Glomerular endothelial cell (primary cell): ENCODE data around the gene DAB1. TPM values are rescaled to one million over a fixed set of nuclear protein-coding genes. Genes with fewer than 3 reads are reported as not detected.

ENCODE experiments used
- DNase-seq: peaks from one replicate; pipeline ENCODE4 v3.0.0-alpha.2; 2011; ENCODE audit warnings: low read depth, low spot score; ENCODE audit errors: extremely low read depth
- total RNA-seq: library from RNA; depleted of rRNA; stranded (reverse); fragments of >200 nt; gene quantifications from 2 replicates; pipeline ENCODE4 v1.2.3, GENCODE V29; 2015

Gene DAB1
- total RNA-seq, 1 donor from 2014 or later, result 0.18 TPM

DNA sequence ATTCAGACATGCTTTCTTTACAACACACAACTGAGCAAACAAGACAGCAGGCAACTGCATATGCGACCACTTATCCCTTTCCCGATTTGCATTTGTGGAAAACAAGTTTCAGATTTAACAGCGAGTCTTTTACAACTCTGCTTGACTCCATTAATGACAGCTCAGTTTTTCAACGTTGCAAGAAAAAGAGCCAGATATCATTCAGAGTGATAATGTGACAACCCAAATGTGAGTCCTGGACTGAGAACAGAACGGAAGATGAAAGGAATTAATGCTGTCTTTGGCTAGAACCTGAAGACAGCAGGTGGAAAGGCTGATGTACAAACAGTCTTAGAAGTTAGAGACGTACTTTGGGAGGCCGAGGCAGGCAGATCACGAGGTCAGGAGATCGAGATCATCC is 375.0 kb downstream of the DAB1 start:
- no peak for DNase-seq

DNA sequence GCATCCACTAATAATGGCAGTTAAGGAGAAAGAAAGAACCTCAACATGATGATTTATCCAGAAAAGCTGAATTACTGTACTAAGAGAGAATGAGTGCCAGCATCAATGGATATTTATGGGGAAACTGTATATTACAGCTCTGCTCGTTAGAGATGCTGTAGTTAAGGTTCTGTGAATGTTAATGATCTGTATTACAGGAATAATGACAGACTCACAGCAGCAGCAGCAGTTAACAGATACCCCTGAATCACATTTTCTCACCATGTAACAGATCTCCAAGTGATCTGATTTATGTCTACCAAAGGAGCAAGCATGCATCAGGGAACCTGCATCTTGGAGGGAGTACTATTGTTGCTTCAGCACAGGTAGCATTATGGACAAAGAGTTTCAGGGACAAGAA is 377.4 kb downstream of the DAB1 start:
- no peak for DNase-seq

GRCh38 chr1:57041901-57042300 is 382.0 kb downstream of the DAB1 start:
- no peak for DNase-seq

- no peak for DNase-seq
Observed at GRCh38 chr1:57040811-57041210, 383.0 kb downstream of the DAB1 start.

- no peak for DNase-seq
Observed at GRCh38 chr1:57036641-57037579, 386.9 kb downstream of the DAB1 start.

- DNase-seq, result no peak
Observed at GRCh38 chr1:57034713-57035112, 389.1 kb downstream of the DAB1 start.

DNA sequence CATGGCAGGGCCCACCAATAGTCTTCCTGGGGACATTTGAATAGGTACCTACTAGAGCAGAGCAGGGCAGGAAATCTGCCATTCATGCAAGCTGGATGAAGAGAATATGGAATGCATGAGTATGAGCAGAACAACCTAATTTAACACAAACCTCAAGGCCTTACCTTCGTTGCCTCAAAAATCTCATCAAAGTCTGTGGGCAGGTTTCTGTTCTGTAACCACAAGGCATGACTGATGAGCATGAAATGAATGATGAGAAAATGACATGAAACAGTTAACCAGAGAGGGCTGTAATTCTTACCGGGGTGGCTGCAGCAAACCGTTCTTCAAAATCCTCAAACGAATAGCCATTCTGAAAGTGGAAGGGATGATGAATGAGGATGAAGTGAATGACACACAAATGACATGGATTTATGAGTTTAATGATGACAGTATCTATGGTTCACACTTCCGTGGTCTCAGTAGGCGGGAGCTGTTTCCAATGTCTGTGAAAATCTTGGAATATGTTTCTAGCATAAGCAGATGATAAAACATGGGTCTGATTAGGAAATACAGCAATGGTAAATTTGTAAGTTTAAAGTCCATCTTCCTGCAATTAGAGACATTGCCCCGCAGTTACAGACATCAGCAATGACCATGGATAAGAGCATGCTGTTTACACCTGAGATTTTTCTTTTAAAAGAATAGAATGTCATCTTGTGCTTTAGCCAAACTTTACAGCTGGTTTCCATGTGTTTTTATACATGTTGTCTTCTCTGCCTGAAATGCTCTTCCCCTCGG is 390.4 kb downstream of the DAB1 start:
- DNase-seq, result no peak

DNA sequence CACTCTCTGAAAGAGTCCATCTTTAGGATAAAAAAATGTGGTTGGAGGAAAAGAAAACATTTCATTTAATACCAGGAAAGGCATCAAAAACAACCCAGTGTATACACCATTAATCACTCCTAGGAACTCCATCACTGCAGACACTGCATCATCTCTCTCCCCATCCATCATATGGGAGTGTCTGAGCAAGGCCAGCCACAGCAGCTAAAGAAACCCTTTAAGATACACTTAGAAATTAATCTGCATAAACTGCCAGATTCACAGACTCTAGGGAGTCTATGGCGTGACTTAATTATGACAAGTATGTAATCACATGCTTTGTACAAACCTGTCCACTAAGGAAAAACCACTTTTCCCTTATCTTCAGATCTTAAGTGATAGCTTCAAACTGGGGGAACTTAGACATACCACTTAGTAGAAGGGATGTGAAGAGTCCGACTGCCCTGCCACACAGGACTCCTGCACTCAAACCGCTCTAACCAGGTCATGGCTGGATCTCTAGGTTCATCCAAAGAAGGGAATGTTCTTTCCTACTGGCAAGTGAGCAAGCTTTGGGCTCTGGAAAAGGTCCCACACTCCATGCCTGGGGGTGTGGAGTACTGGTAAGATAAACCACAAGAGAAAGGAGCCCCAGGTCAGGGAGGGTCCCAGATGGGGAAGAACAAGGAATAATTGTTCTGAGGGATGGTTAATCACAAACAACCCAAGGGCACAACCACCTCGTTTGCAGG is 397.1 kb downstream of the DAB1 start:
- DNase-seq, result no peak

DNA sequence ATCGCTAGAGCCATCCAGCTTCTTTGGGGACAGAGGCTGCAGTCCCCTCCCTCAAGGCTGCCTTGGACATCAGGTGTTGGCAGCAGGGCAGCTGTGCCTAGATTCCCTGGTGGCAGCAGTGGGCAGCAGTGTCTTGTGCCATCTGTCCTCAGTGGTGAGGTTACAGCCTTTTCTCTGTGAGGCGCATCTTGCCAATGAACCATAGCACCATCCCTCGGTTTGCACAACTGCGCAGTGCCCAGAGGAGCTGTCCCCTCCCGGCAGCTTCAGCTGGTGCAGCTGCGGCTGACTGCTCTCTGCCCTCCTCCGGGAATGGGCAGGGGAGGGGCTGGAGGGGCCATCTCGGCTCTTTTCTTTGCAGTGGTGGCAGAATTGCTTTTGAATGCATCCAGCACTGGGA is 399.0 kb downstream of the DAB1 start:
- no peak for DNase-seq

GRCh38 chr1:57024428-57024827 is 399.4 kb downstream of the DAB1 start:
- no peak for DNase-seq

- DNase-seq, result no peak
Observed at GRCh38 chr1:57020216-57020615, 403.6 kb downstream of the DAB1 start.

DNA sequence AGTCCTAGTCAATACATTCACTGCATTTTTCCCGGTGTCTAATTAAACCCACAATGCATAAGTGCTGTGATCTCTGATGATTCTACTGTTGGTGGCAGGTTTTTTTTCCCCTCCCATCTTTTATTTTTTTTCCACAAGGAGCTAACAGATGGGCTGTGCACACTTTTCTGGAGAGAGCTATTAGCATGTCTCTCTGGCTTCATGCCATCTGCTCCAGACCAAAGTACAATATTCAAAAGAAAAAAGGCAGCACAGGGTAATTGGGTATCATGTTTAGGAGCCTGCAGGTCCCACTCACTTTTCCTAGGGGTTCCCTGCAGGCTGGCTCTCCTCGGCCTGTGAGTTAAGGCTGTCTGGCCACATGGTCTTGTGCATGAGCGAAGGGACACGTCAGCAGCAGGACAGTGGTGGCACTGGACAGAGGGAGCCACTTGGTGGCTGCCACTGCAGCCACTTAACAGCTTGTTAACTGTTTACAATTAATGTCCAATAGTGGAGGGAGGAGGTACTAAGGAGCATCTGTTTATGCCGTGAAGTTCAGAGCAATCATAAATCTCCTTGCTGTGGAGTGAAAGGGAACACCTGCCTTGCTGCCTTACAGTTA is 404.5 kb downstream of the DAB1 start:
- no peak for DNase-seq

GRCh38 chr1:57018119-57018518 is 405.7 kb downstream of the DAB1 start:
- no peak for DNase-seq

- DNase-seq, result no peak
Observed at GRCh38 chr1:57017717-57018116, 406.1 kb downstream of the DAB1 start.

GRCh38 chr1:57017200-57017599 is 406.7 kb downstream of the DAB1 start:
- no peak for DNase-seq

DNA sequence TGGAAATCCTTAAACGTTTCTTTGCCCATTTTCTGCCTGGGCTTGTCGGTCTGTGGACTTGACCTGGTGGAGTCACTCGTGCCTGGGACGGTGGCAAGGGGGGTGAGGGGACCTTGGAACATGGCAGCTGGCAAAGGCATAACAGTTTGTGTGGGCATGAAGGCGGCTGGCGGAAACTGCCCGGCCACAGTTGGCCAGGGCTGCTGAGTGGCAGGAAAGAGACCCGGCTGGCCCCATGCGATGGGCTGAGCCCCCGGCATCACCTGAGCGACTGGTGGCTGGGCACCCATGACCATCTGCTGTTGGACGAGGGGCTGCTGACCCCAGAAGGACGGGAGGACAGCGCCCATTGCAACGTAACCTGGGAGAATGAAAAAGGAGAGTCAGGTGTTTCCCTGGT is 408.8 kb downstream of the DAB1 start:
- DNase-seq, result no peak

- DNase-seq, result no peak
Observed at GRCh38 chr1:57013522-57013921, 410.3 kb downstream of the DAB1 start.

DNA sequence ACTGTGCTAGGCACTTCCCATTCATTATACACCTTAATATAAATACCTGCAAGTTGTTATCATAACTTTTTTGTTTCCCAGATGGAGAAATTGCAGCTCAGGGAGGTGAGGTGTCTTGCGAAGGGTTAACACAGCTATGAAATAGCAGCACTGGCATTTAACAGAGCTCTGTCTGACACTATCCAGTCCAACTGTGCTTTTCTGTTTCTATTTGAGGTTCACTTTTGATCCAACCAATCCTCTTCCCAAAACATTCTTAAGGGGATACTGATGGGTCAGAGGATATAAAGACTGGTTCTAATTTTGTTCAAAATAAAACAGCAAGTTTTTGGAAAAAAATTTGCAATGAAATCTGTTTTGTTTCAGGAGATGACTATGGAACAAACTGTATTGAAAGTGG is 411.5 kb downstream of the DAB1 start:
- DNase-seq, result no peak

DNA sequence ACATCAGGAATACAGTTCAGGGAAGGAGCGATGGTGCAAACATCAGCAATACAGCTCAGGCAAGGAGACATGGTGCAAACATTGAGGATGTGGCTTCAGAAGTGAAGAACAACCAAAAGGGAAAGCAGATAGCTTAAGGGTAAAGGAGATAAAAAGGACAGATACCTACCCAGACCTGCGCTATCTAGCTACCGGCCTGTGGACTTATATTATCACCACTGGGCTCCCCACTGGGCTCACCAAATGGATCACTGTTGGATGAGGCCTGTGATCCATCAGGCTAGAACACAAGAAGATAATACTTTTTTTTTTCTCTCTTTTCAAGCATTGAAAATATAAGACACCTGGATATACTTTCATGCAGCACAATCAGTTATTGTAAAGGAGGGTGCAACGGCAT is 413.3 kb downstream of the DAB1 start:
- no peak for DNase-seq

DNA sequence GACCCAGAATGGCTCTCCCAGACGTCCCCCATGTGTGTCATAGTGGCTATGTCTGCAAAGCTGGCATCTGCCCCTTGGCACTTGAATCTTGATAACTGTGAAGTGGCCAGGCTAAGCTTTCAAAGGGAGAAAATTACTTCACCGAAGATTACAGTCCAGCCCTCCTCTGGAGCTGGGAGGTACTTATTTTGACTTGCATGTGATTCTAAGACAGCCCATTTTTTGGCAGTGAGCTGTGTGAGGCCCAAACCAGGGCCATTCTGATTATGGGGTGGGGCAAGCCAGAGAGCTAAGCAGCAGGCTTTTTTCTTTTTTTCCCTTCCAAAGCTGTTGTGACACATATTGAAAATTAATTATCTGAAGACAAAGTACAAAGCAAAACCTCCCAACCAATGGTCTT is 415.9 kb downstream of the DAB1 start:
- DNase-seq, result no peak

DNA sequence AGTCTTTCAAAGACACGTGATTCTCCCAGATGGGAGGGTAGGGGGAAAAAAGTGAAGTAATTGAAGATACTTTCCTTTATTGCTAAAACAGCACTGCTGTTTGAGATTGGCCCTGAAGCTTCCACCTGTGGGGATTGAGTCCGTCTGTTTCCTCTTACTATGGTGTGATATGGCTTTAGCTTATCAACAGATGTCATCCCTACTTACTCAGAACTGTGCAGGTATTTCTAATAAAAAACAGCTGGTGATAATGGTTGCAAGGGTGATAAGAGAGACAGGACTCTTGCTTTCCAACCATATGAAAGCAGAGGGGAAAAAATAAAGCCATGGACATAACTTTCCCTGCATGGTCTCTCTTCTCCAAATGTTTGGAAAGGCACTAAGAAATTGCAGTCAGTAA is 416.4 kb downstream of the DAB1 start:
- DNase-seq, result no peak
